ENCODE measurements around the gene MFAP3L.

The MFAP3L gene

GRCh38 chr4:170022211-170022610, 4.0 kb downstream of the MFAP3L start:
- no peak for DNase-seq (ENCODE audit: low spot score)

GRCh38 chr4:170017252-170017651, 8.9 kb downstream of the MFAP3L start:
- DNase-seq (ENCODE audit: low spot score), result no peak

DNA sequence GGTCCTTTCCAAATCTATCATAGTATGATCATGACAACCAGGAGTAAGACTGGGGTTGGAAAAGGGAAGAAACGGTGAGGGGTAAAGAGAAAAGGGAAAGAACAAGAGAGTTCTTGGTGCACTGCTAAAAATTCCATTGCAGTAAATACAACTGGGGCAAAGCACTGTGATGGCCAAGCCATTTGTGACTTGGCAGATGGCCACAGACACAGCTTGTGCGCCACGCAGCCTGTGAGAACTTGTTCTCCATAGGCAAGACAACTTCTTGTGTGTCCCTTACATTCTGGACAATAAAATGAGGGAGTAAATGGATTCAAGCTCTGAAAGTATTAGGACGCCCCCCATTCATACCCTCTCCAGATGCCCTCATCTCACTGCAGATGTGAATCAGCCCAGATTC, 10.9 kb downstream of the MFAP3L start:
- DNase-seq (ENCODE audit: low spot score), result no peak

DNA sequence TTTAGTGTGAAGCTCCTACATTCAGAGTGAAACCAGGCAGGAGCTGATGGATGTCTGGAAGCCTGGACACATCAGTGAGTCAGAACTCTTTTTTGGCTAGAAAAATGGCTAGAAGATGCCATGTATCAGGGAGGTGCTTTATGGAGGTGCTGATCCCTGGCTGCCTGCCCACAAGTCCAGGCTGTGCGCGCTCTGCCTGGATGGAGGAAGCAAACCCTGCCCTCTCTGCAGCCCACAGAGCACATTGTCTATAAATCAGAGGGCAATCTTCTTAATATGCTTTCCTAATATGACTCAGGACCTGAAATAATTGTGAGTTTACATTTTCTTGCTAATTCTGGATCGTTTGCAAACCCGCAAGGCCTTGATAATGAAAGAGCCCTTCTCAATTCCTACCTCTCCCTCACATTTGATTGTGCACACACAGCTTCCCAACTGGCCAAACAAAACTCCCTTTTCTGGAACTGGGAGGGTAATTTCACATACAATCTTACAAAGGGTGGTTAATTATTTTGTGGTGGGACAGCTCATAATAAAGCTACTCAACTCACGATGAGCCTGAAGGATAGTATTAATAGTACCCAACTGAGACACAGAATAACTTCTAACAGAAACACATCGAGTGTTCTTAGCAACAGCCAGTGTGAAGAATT, 11.7 kb downstream of the MFAP3L start:
- DNase-seq (ENCODE audit: low spot score), result no peak

- DNase-seq (ENCODE audit: low spot score), result no peak
Observed at GRCh38 chr4:170012629-170012958, 13.6 kb downstream of the MFAP3L start.

DNA sequence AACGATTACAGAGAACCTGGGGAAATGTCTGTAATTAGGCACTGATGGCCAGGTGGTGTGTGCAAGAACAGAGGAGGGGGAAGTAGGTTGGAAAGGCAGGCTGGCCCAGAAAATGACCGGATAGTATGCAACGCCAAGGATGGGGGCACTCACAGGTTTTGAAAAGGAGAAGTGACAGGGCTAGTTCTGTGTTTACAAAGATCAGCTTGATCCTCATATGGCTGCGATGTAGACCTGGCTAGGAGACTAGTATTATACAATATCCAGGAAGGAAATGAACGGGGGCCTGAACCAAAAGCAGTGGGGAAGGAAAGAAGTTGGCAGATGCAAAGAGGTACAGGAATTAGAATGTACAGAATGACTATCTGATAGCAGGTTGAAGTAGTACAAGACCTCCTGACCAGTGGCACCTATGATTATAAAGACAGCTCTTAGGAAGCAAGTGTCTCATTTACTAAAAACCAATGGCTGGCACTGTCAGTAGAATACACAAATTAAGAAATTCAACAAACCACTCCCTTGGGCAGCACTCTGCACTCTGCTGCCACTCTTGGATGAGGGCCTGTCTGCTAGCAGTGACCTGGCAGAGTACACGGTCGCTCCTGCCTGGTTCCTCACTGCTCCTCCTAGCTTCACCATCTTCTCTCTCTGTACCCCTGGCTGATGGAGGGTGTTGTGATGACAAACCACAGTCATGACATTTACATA, 14.1 kb downstream of the MFAP3L start:
- no peak for DNase-seq (ENCODE audit: low spot score)

DNA sequence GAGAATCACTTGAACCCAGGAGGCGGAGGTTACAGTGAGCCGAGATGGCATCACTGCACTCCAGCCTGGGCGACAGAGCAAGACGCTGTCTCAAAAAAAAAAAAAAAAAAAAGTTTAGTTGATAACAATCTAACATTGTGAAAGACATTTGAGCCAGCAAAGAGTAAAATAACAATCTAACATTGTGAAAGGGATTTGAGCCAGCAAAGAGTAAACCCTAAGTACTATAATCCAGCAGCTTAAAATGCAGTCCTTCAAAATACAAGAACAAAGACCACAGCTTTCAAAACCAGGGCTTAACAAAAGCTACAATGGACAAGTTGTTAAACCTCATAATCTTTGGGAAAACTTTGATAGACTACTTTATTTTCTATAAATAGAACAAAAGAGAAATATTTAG, 16.9 kb downstream of the MFAP3L start:
- DNase-seq (ENCODE audit: low spot score), result no peak

DNA sequence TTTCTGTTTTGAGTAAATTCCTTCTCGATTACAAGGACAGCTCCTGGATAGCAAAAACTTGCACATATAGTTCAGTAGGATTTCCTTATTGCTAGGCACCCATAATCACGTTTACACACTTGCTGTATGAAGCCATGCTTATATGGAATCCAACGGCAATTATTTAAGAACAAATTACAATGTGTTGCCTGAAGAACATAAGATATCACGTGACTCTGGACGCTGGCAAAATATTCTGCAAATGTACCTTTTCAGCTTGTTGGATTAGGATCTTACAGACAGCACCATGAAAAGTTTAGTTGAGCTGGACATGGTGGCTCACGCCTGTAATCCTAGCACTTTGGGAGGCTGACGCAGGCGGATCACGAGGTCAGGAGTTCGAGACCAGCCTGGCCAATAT, 17.4 kb downstream of the MFAP3L start:
- DNase-seq (ENCODE audit: low spot score), result no peak

- DNase-seq (ENCODE audit: low spot score), result peak; percentile 19
Observed at GRCh38 chr4:170008371-170008770, 17.8 kb downstream of the MFAP3L start.

- no peak for DNase-seq (ENCODE audit: low spot score)
Observed at GRCh38 chr4:170007113-170007512, 19.1 kb downstream of the MFAP3L start.

GRCh38 chr4:170005472-170005871, 20.7 kb downstream of the MFAP3L start:
- no peak for DNase-seq (ENCODE audit: low spot score)

DNA sequence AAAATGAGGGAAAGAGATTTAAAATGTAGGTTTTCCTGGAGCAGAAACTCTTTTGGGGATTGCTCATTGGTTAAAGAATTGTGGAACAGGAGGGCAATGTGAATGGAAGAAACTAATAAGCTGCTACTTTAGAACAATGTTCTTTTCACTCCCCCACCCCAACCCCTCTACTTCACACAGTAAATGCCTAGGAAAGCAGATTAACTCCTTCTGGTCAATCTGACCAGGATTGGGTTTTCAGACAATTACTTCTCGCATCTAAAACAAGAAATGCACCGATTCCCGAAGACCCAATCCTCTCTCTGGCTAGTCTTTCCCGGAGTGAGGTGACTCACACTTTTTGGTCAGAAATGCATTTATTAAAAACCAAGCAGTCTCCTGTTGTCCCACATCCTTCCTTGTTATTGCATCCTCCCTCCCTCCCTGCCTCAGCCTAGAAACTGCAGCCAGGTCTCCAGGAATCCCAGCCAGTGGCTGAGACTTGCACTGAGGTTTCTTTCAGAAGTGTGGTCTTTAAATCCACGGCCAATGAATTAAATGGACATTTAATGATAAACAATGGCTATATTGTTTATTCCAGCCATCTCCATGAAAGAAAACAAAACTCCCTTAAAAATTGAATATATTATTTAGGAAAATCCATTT, 21.4 kb downstream of the MFAP3L start:
- DNase-seq (ENCODE audit: low spot score), result peak; percentile 24

DNA sequence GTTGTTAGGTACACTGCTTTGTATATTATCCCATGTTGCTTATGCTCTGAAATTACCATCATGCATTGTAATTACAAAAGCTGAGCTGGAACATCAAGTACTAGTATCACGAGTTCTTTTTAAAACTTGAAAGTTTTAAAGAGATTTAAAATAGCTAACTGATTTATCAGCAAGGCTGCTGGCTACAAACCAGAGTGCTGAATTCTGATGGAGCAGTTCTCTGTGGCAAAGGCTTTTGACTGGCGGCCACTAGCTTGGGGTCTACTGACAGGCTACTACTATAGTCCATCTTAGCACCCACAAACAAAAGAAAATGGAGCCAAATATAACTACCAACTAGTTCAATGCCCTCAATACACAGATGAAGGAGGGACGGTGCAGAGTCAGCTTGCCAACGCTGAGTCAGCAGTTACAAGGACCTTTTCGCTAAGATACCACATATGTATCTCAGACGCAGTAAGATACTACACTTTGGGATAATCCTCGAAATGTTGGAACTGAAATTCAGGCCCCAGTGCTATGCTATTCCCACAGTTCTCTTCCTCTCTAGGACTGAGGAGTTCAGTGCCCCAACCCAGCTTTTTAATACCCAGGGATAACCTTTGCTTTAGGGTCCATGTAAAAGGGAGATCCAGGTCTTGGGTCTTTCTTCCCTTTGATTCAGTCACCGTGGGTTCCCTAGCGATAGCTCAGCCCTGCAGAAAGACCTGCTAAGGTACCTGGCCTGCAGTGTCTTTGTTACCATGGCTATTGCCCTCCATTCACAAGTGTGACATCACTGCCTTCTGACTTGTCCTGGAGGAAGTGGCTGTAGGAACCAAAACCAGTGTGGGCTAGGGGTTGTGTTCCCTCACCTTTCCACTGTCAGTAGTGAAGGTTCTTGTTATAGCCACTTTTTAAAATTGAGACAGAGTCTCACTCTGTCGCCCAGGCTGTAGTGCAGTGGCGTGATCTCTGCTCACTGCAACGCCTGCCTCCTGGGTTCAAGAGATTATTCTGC, 22.8 kb downstream of the MFAP3L start:
- no peak for DNase-seq (ENCODE audit: low spot score)

DNA sequence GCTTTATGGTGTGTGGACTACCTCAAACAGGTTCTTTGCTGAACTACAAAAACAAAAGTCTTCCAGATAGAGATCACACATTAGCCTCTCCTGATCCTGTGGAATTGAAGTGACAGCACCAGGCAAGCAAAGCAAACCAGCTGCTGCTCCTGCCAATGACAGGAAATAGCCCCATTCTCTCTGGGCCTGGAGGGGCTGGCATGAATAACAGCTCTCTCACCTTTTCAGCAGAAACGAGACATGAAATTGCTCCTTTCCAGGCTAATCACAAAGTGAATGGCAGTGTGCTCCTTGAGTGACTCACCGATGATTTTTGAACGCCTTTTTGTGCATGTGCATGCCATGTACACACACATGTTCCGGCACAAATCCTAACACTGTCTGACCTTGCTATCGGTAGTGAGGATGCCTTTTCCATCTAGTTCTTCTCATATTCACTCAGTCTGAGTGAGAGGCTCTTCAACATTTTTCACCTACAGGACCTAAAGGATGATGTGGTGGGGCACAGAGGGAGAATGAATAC, 24.4 kb downstream of the MFAP3L start:
- no peak for DNase-seq (ENCODE audit: low spot score)

- no peak for DNase-seq (ENCODE audit: low spot score)
Observed at GRCh38 chr4:170001011-170001744, 25.0 kb downstream of the MFAP3L start.

DNA sequence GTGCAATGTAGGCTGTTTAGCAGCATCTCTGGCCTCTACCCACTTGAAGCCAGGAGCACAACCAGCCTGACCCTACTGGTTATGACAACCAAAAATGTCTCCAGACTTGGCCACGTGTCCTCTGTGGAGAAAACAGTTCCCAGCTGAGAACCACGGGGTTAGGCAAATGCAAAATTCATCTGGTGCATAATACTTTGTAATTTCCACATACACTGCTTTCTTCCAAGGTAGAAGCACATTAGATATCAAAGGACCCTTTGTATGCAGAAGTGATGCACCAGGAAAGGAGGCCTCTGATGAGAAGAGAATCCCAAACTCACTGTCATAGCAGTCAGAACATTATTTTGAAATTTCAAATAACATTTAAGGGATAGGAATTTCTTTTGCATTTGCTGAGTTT, 26.3 kb downstream of the MFAP3L start:
- DNase-seq (ENCODE audit: low spot score), result no peak

DNA sequence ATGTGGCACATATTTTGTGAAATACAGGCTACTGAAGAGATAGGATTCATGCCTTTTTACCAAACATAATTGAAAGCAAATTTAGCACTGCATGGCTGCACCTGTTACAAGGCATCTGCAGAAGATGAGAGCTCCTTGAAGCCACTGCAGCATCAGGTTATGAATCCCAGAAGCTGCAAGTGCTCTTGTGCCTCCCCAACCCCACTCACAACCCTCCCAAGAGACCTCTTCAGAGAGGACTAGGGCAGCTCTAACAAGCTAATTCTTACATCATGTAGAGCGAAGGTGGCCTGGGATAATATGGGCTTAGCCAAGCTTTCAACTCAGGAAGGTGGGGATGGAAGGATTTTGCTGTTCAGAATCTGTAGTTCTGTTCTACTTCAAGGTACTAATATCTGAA, 27.2 kb downstream of the MFAP3L start:
- DNase-seq (ENCODE audit: low spot score), result no peak

GRCh38 chr4:169996379-169997240, 29.6 kb downstream of the MFAP3L start:
- no peak for DNase-seq (ENCODE audit: low spot score)

- no peak for DNase-seq (ENCODE audit: low spot score)
Observed at GRCh38 chr4:169993531-169993930, 32.7 kb downstream of the MFAP3L start.

DNA sequence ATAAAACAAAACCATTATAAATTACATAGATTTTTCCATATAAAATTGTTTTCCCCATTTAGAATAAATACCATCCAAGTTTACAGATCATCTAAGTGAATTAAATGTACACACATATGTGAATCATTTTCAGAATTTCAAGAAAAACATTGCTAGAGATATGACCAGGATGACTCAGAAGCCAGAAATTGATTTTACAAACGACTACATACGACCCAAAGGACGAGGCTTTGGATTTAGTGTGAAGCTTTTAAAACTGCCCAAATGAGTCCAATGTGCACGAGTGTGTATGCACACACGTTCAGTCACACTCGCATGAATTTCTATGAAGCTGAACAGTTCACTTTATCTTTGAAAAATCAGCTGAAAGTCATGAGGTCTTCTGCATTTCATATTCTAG, 37.9 kb downstream of the MFAP3L start:
- DNase-seq (ENCODE audit: low spot score), result no peak

Data from AG20443 (cell line).